GM23338 (cell line): Measurements from ENCODE around the gene IFITM10. TPM values are rescaled to one million over a fixed set of nuclear protein-coding genes. Genes with fewer than 3 reads are reported as not detected.

Experiments
- ATAC-seq: fragments of 200-7000 bp; cut with Tn5 transposase; 3 replicates; pipeline ENCODE4 v1.9.1; 2020
- DNase-seq: peaks from one replicate; pipeline ENCODE4 v3.0.0-alpha.2; 2015; ENCODE audit warnings: low spot score
- H2AFZ ChIP-seq: fragments of 200-600 bp; sonication (generic); 2 replicates; pipeline ENCODE4 v1.8.0; 2016; ENCODE audit warnings: antibody characterized with exemption, mild to moderate bottlenecking, moderate library complexity
- H3F3A ChIP-seq: fragments of 200-600 bp; sonication (generic); replicated peaks from 2 replicates; pipeline ENCODE4 v1.8.0; 2017; ENCODE audit warnings: antibody characterized with exemption, mixed run types, low read depth
- H3K27ac ChIP-seq: fragments of 200-600 bp; sonication (generic); 2 replicates; pipeline ENCODE4 v1.6.1; 2016; ENCODE audit warnings: low read depth
- H3K27me3 ChIP-seq: fragments of 200-600 bp; sonication (generic); 2 replicates; pipeline ENCODE4 v1.8.0; 2016; ENCODE audit warnings: mild to moderate bottlenecking, mixed run types, moderate library complexity; ENCODE audit not compliant: insufficient read depth
- H3K36me3 ChIP-seq: fragments of 200-600 bp; sonication (generic); 2 replicates; pipeline ENCODE4 v1.8.0; 2016; ENCODE audit warnings: mild to moderate bottlenecking; ENCODE audit not compliant: insufficient read depth
- H3K4me1 ChIP-seq: fragments of 200-600 bp; sonication (generic); 2 replicates; pipeline ENCODE4 v1.8.0; 2016; ENCODE audit warnings: mild to moderate bottlenecking, moderate library complexity; ENCODE audit not compliant: insufficient read depth
- H3K4me2 ChIP-seq: fragments of 200-600 bp; sonication (generic); 2 replicates; pipeline ENCODE4 v1.7.1; 2017; ENCODE audit warnings: mixed run types
- H3K4me3 ChIP-seq: fragments of 200-600 bp; sonication (generic); 2 replicates; pipeline ENCODE4 v1.6.1; 2016; ENCODE audit warnings: mixed run types
- H3K79me2 ChIP-seq: fragments of 200-600 bp; sonication (generic); replicated peaks from 2 replicates; pipeline ENCODE4 v1.8.0; 2017; ENCODE audit warnings: mild to moderate bottlenecking; ENCODE audit not compliant: insufficient read depth
- H3K9me2 ChIP-seq: fragments of 200-600 bp; sonication (generic); 2 replicates; pipeline ENCODE4 v1.8.0; 2017; ENCODE audit not compliant: insufficient read depth
- H4K20me1 ChIP-seq: fragments of 200-600 bp; sonication (generic); replicated peaks from 2 replicates; pipeline ENCODE4 v1.8.0; 2017; ENCODE audit warnings: mild to moderate bottlenecking; ENCODE audit not compliant: insufficient read depth
- H3K27ac Mint-ChIP-seq: 2 replicates; pipeline ENCODE4 v1.8.0; 2020; ENCODE audit warnings: inconsistent platforms, mild to moderate bottlenecking, moderate library complexity, mixed read lengths
- H3K27me3 Mint-ChIP-seq: 3 replicates; pipeline ENCODE4 v1.8.0; 2022; ENCODE audit warnings: low read depth, mild to moderate bottlenecking, moderate library complexity, mixed read lengths, inconsistent platforms; ENCODE audit not compliant: insufficient read depth, poor library complexity
- H3K36me3 Mint-ChIP-seq: 3 replicates; pipeline ENCODE4 v1.8.0; 2021; ENCODE audit warnings: low read depth, mild to moderate bottlenecking, inconsistent platforms, moderate library complexity, mixed read lengths
- H3K4me1 Mint-ChIP-seq: 3 replicates; pipeline ENCODE4 v1.8.0; 2020; ENCODE audit warnings: mild to moderate bottlenecking, inconsistent platforms, mixed read lengths
- H3K4me3 Mint-ChIP-seq: 3 replicates; pipeline ENCODE4 v1.8.0; 2021; ENCODE audit warnings: moderate library complexity, mild to moderate bottlenecking, inconsistent platforms, mixed read lengths
- H3K9me3 Mint-ChIP-seq: 3 replicates; pipeline ENCODE4 v1.8.0; 2020; ENCODE audit warnings: moderate library complexity, mild to moderate bottlenecking, inconsistent platforms, mixed read lengths
- CTCF ChIP-seq, 2 experiments: fragments of 200-600 bp in 1 of 2; sonication (generic) in 1 of 2; conservative IDR thresholded peaks; 2 replicates each; pipeline versions ENCODE4 v1.5.1 to v1.6.1; 2016 to 2017; ENCODE audit warnings: antibody characterized with exemption in 2 of 2, low read depth in 2 of 2, mild to moderate bottlenecking in 2 of 2, moderate library complexity in 1 of 2
- ETS1 ChIP-seq: IDR thresholded peaks from 2 replicates; pipeline ENCODE4 v1.6.1; 2016; ENCODE audit warnings: antibody characterized with exemption
- EZH2phosphoT487 ChIP-seq: fragments of 200-600 bp; sonication (generic); IDR thresholded peaks from one replicate; pipeline ENCODE4 v1.8.1; 2018; ENCODE audit warnings: antibody characterized with exemption; ENCODE audit not compliant: unreplicated experiment
- REST ChIP-seq: IDR thresholded peaks from one replicate; pipeline ENCODE4 v1.6.1; 2018; ENCODE audit warnings: antibody characterized with exemption; ENCODE audit not compliant: unreplicated experiment
- STAT1 ChIP-seq: IDR thresholded peaks from one replicate; pipeline ENCODE4 v1.6.1; 2016; ENCODE audit warnings: antibody characterized with exemption; ENCODE audit not compliant: unreplicated experiment
- ZNF114 ChIP-seq: fragments of 250-450 bp; sonication (Bioruptor Pico); IDR thresholded peaks from 2 replicates; pipeline ENCODE4 v1.5.0; 2020; ENCODE audit warnings: mild to moderate bottlenecking, moderate library complexity
- ZNF331 ChIP-seq: fragments of 250-450 bp; sonication (Bioruptor Pico); IDR thresholded peaks from 2 replicates; pipeline ENCODE4 v1.5.0; 2020; ENCODE audit warnings: low read depth, mild to moderate bottlenecking, moderate library complexity
- ZNF462 ChIP-seq: fragments of 250-450 bp; sonication (Bioruptor Pico); IDR thresholded peaks from 2 replicates; pipeline ENCODE4 v1.5.0; 2020; ENCODE audit warnings: mild to moderate bottlenecking, moderate library complexity
- polyA plus RNA-seq: library from polyadenylated mRNA; unstranded; fragments of >200 nt; fragmentation: Nextera tagmentation; extraction: Ambion mirVana; gene quantifications from 2 replicates; pipeline ENCODE4 v1.2.1, GENCODE V29; 2016
- total RNA-seq: library from RNA; depleted of rRNA; stranded (reverse); fragments of >200 nt; shearing (Covaris generic); gene quantifications from 2 replicates; pipeline ENCODE4 v1.2.3, GENCODE V29; 2014

IFITM10 gene
- total and polyA plus RNA-seq, 2 experiments from 2014 or later = 0.06 TPM; not detected in 1

GRCh38 chr11:1759851-1760220, 9.4 kb upstream of the IFITM10 start:
- H3K36me3 Mint-ChIP-seq = peaks cover 6% of the 10 kb centered on the region; the same call in 2 of the 3 replicates
- H3K4me2 ChIP-seq = no peak overlapping the region
- peaks cover 5% of the 10 kb centered on the region for H3K79me2 ChIP-seq

GRCh38 chr11:1759151-1759850, 8.9 kb upstream of the IFITM10 start:
- Histone ChIP-seq H3F3A (no peaks in the 10 kb centered on the region), H3K4me1 (no peaks in the 10 kb centered on the region; the same call in 1 of the 2 replicates), H3K79me2 (peaks cover 5% of the 10 kb centered on the region), H4K20me1 (no peaks in the 10 kb centered on the region), H3K27ac (no peak overlapping the region), H2AFZ (no peak overlapping the region), H3K4me2 (no peak overlapping the region), H3K36me3 (no peaks in the 10 kb centered on the region), H3K27me3 (no peaks in the 10 kb centered on the region), H3K9me2 (no peaks in the 10 kb centered on the region), H3K4me3 (no peak overlapping the region)
- Mint-ChIP-seq H3K27me3 (peaks cover 7% of the 10 kb centered on the region), H3K36me3 (peaks cover 7% of the 10 kb centered on the region; the same call in 2 of the 3 replicates), H3K27ac (no peak overlapping the region), H3K9me3 (no peaks in the 10 kb centered on the region), H3K4me3 (no peak overlapping the region), H3K4me1 (peaks cover 5% of the 10 kb centered on the region)
- DNase-seq = no peak
- ATAC-seq = no peak
- no peak for TF ChIP-seq ZNF462
- no peak for TF ChIP-seq STAT1
- TF ChIP-seq ETS1 = no peak
- TF ChIP-seq CTCF (conservative IDR thresholded peaks at IDR 0.05; ENCODE audit: low read depth in 2 of 2) = no peak
- TF ChIP-seq ZNF331 (CRISPR knock-in tag) = no peak
- no peak for TF ChIP-seq REST
- no peak for TF ChIP-seq EZH2phosphoT487
- no peak for TF ChIP-seq ZNF114 (CRISPR knock-in tag)

More at GRCh38 chr11:1759851-1760220, 9.4 kb upstream of the IFITM10 start:
- peaks cover 5% of the 10 kb centered on the region for H3K4me1 Mint-ChIP-seq
- DNase-seq (no peak), ATAC-seq (no peak)
- H3K4me3 Mint-ChIP-seq = no peak overlapping the region
- no peaks in the 10 kb centered on the region for H3K9me2 ChIP-seq
- H3K27me3 ChIP-seq = no peaks in the 10 kb centered on the region
- no peaks in the 10 kb centered on the region for H3K9me3 Mint-ChIP-seq
- H3K4me3 ChIP-seq = no peak overlapping the region
- no peak overlapping the region for H3K27ac Mint-ChIP-seq
- no peak overlapping the region for H3K27ac ChIP-seq
- no peaks in the 10 kb centered on the region for H4K20me1 ChIP-seq
- no peak overlapping the region for H2AFZ ChIP-seq
- H3K36me3 ChIP-seq = no peaks in the 10 kb centered on the region
- no peaks in the 10 kb centered on the region; the same call in 1 of the 2 replicates for H3K4me1 ChIP-seq
- no peak for TF ChIP-seq ZNF331 (CRISPR knock-in tag)
- no peaks in the 10 kb centered on the region for H3F3A ChIP-seq
- peaks cover 7% of the 10 kb centered on the region for H3K27me3 Mint-ChIP-seq
